ENCODE data around the gene TECRL.

Gene TECRL

GRCh38 chr4:64409300-64409699, at the start of gene TECRL:
TSS of gene TECRL (minus strand) at chr4:64409450. CDS start at chr4:64409351, 99 bp downstream.
- DNase-seq: no peak

GRCh38 chr4:64432674-64433073, 23.4 kb upstream of the TECRL start:
- DNase-seq: no peak

- DNase-seq: no peak
These were observed 21.7 kb upstream of the TECRL start for GRCh38 chr4:64430933-64431332.

GRCh38 chr4:64417974-64418373, 8.7 kb upstream of the TECRL start:
- DNase-seq: no peak

GRCh38 chr4:64407000-64407399, 2.2 kb downstream of the TECRL start:
- DNase-seq: no peak

- DNase-seq: no peak
These were observed 3.5 kb downstream of the TECRL start for GRCh38 chr4:64405761-64406160.

GRCh38 chr4:64402684-64403083, 6.6 kb downstream of the TECRL start:
- no peak for DNase-seq

- no peak for DNase-seq
These were observed 9.7 kb downstream of the TECRL start for GRCh38 chr4:64399313-64400109.

- no peak for DNase-seq
These were observed 14.8 kb downstream of the TECRL start for GRCh38 chr4:64394469-64394868.

GRCh38 chr4:64388252-64388651, 21.0 kb downstream of the TECRL start:
- no peak for DNase-seq

- no peak for DNase-seq
These were observed 24.0 kb downstream of the TECRL start for GRCh38 chr4:64385220-64385619.

- no peak for DNase-seq
These were observed 24.7 kb downstream of the TECRL start for GRCh38 chr4:64384237-64385203.

GRCh38 chr4:64368741-64369140, 40.5 kb downstream of the TECRL start:
- no peak for DNase-seq

- no peak for DNase-seq
These were observed 47.9 kb downstream of the TECRL start for GRCh38 chr4:64361399-64361740.

- DNase-seq: no peak
These were observed 48.4 kb downstream of the TECRL start for GRCh38 chr4:64360664-64361398.

GRCh38 chr4:64359489-64359888, 49.8 kb downstream of the TECRL start:
- no peak for DNase-seq

GRCh38 chr4:64353904-64354303, 55.3 kb downstream of the TECRL start:
- DNase-seq: no peak

- no peak for DNase-seq
These were observed 67.5 kb downstream of the TECRL start for GRCh38 chr4:64341711-64342110.

- no peak for DNase-seq
These were observed 68.8 kb downstream of the TECRL start for GRCh38 chr4:64340218-64341110.

GRCh38 chr4:64334964-64335363, 74.3 kb downstream of the TECRL start:
- no peak for DNase-seq

GRCh38 chr4:64330143-64330542, 79.1 kb downstream of the TECRL start:
- no peak for DNase-seq

GRCh38 chr4:64327237-64327636, 82.0 kb downstream of the TECRL start:
- DNase-seq: no peak
